Posterior vena cava (tissue), 2 donors: ENCODE measurements around the gene OR12D2. TPM values are rescaled to one million over a fixed set of nuclear protein-coding genes. Genes with fewer than 3 reads are reported as not detected.

Experiments used
- total RNA-seq, 2 donors: library from RNA; stranded (reverse); fragmentation: NEBNext Ultra II Directional; extraction: Animal tissue kit (Norgen Biotek cat#: 25700); gene quantifications; one replicate each; pipeline ENCODE4 v1.2.1, GENCODE V29; 2021
- donor health status: DM: yes; HTN: yes; CAD: no.
- donor health status: DM: yes; HTN: yes; CAD: no.

OR12D2 gene
- total RNA-seq, 2 donors from 2014 or later: not detected

Other genes starting within 250 kb of the OR12D2 start
- gene OR2J2, start 224.7 kb upstream of the OR12D2 start, total RNA-seq: not detected
- gene OR14J1, start 93.9 kb upstream of the OR12D2 start, total RNA-seq: not detected
- gene OR5V1, start 26.8 kb upstream of the OR12D2 start, total RNA-seq: not detected
- gene OR12D3, start 20.3 kb upstream of the OR12D2 start, total RNA-seq: not detected
- gene OR12D1, start 19.3 kb downstream of the OR12D2 start, total RNA-seq: not detected
- not detected for gene OR10C1, start 43.7 kb downstream of the OR12D2 start, total RNA-seq
- gene OR11A1, start 61.4 kb downstream of the OR12D2 start, total RNA-seq: not detected
- gene OR2H1, start 61.5 kb downstream of the OR12D2 start, total RNA-seq: not detected
- gene MAS1L, start 92.3 kb downstream of the OR12D2 start, total RNA-seq: not detected
- gene UBD, start 164.1 kb downstream of the OR12D2 start, total RNA-seq: under 1 TPM in 1 of 2 donors, not detected in 1; 0.24 TPM
- gene OR2H2, start 189.5 kb downstream of the OR12D2 start, total RNA-seq: not detected
- gene GABBR1, start 237.6 kb downstream of the OR12D2 start, total RNA-seq: 10 to 100 TPM; 48.4 to 53.0 TPM